Occipital lobe (tissue), 2 donors: ENCODE measurements around the gene CLTCL1. TPM values are rescaled to one million over a fixed set of nuclear protein-coding genes. Genes with fewer than 3 reads are reported as not detected.

Experiments
- DNase-seq: peaks from one replicate; lab custom pipeline; 2025; lab: John Stamatoyannopoulos, UW
- total RNA-seq: library from RNA; depleted of rRNA; stranded (reverse); fragments of >200 nt; gene quantifications from one replicate; pipeline ENCODE4 v1.2.3, GENCODE V29; 2014

Gene CLTCL1
- total RNA-seq, 1 donor from 2014 or later, result 11.1 TPM

GRCh38 chr22:19196841-19197612 is 94.5 kb downstream of the CLTCL1 start:
- DNase-seq, result no peak

- DNase-seq, result no peak
Observed at GRCh38 chr22:19195796-19196731, 95.5 kb downstream of the CLTCL1 start.

GRCh38 chr22:19194766-19195536 is 96.6 kb downstream of the CLTCL1 start:
- no peak for DNase-seq

GRCh38 chr22:19193879-19194278 is 97.6 kb downstream of the CLTCL1 start:
- DNase-seq, result no peak

GRCh38 chr22:19187716-19188563 is 103.6 kb downstream of the CLTCL1 start:
- no peak for DNase-seq

GRCh38 chr22:19184276-19184997 is 107.1 kb downstream of the CLTCL1 start:
- no peak for DNase-seq

- no peak for DNase-seq
Observed at GRCh38 chr22:19183216-19183615, 108.3 kb downstream of the CLTCL1 start.

- no peak for DNase-seq
Observed at GRCh38 chr22:19182472-19183157, 108.9 kb downstream of the CLTCL1 start.

GRCh38 chr22:19181786-19182471 is 109.6 kb downstream of the CLTCL1 start:
- DNase-seq, result no peak

- no peak for DNase-seq
Observed at GRCh38 chr22:19180740-19181410, 110.6 kb downstream of the CLTCL1 start.

- no peak for DNase-seq
Observed at GRCh38 chr22:19180234-19180633, 111.3 kb downstream of the CLTCL1 start.

GRCh38 chr22:19179497-19180048 is 111.9 kb downstream of the CLTCL1 start:
- DNase-seq, result peak; percentile 54

GRCh38 chr22:19178657-19179496 is 112.6 kb downstream of the CLTCL1 start, which contains the start of gene SLC25A1:
Gene SLC25A1 (minus strand): TSS chr22:19178736. CDS start chr22:19178673, 63 bp downstream.
- DNase-seq, result peak; percentile 91

GRCh38 chr22:19178065-19178656 is 113.4 kb downstream of the CLTCL1 start:
- DNase-seq, result no peak

- DNase-seq, result no peak
Observed at GRCh38 chr22:19177164-19178064, 114.1 kb downstream of the CLTCL1 start.
